Mucosa of descending colon (tissue), 3 donors: ENCODE results near the gene NETO1. TPM values are rescaled to one million over a fixed set of nuclear protein-coding genes. Genes with fewer than 3 reads are reported as not detected.

Experiments used
- ATAC-seq: fragments of 200-7000 bp; cut with Tn5 transposase; one replicate; pipeline ENCODE4 v1.9.1; 2020; ENCODE audit warnings: mild to moderate bottlenecking, moderate library complexity
- DNase-seq, 3 donors: peaks; one replicate each; pipeline ENCODE4 v3.0.0-alpha.2; 2020
- H3K36me3 ChIP-seq: fragments of 200-600 bp; one replicate; pipeline ENCODE4 v1.8.0; 2021; ENCODE audit warnings: low read depth, mild to moderate bottlenecking
- H3K4me1 ChIP-seq: fragments of 200-600 bp; one replicate; pipeline ENCODE4 v1.8.0; 2021; ENCODE audit warnings: low read depth, mild to moderate bottlenecking
- H3K4me3 ChIP-seq: fragments of 200-600 bp; one replicate; pipeline ENCODE4 v1.8.0; 2021; ENCODE audit warnings: mild to moderate bottlenecking
- H3K9me3 ChIP-seq: fragments of 200-600 bp; one replicate; pipeline ENCODE4 v1.8.0; 2021; ENCODE audit warnings: mild to moderate bottlenecking
- intact Hi-C, 2 donors: fragments of 100-400 bp; cut with DNase I in 1 of 2; cut with micrococcal nuclease in 1 of 2; formaldehyde crosslinking; loops; one replicate each; pipeline versions ENCODE4 v1.11.0 to v1.11.1; 2022; cut with DNase I, micrococcal nuclease
- total RNA-seq, 3 donors: library from RNA; stranded (reverse); fragmentation: NEBNext Ultra II Directional in 2 of 3; extraction: Animal tissue kit (Norgen Biotek cat#: 25700) in 2 of 3; gene quantifications; one replicate each; pipeline versions ENCODE4 v1.2.1 to v1.2.4, GENCODE V29; 2021 to 2023
- TF ChIP-seq, protein P1 (sequence below): fragments of 200-600 bp; IDR thresholded peaks from one replicate; pipeline ENCODE4 v1.8.0; 2022; ENCODE audit warnings: antibody characterized with exemption, mild to moderate bottlenecking
- donor health status: DM: no; HTN: no; CAD: no; lungs with moderate emphysema.
- donor health status: DM: no; HTN: no; CAD: no.
- donor health status: DM: no; HTN: yes; CAD: no.

Gene NETO1
- total RNA-seq, 3 donors from 2014 or later, result not detected

- Histone ChIP-seq H3K36me3 (no peaks in the 10 kb centered on the region), H3K9me3 (no peaks in the 10 kb centered on the region), H3K4me1 (no peaks in the 10 kb centered on the region), H3K4me3 (no peak overlapping the region)
- TF ChIP-seq, protein P1, sequence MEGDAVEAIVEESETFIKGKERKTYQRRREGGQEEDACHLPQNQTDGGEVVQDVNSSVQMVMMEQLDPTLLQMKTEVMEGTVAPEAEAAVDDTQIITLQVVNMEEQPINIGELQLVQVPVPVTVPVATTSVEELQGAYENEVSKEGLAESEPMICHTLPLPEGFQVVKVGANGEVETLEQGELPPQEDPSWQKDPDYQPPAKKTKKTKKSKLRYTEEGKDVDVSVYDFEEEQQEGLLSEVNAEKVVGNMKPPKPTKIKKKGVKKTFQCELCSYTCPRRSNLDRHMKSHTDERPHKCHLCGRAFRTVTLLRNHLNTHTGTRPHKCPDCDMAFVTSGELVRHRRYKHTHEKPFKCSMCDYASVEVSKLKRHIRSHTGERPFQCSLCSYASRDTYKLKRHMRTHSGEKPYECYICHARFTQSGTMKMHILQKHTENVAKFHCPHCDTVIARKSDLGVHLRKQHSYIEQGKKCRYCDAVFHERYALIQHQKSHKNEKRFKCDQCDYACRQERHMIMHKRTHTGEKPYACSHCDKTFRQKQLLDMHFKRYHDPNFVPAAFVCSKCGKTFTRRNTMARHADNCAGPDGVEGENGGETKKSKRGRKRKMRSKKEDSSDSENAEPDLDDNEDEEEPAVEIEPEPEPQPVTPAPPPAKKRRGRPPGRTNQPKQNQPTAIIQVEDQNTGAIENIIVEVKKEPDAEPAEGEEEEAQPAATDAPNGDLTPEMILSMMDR, result no peak
- intact Hi-C loops, result no loop called here
- DNase-seq (no peak), ATAC-seq (no peak)
Observed at GRCh38 chr18:72843743-72844142, 24.0 kb downstream of the NETO1 start.

GRCh38 chr18:72840109-72840508 is 27.7 kb downstream of the NETO1 start:
- ATAC-seq (no peak), DNase-seq (no peak)
- intact Hi-C loops, result no loop called here
- TF ChIP-seq, protein P1, result no peak
- no peak overlapping the region for H3K4me3 ChIP-seq
- no peaks in the 10 kb centered on the region for H3K9me3 ChIP-seq
- H3K4me1 ChIP-seq, result no peaks in the 10 kb centered on the region
- no peaks in the 10 kb centered on the region for H3K36me3 ChIP-seq

- no peak for DNase-seq
- Histone ChIP-seq H3K36me3 (no peaks in the 10 kb centered on the region), H3K9me3 (no peaks in the 10 kb centered on the region), H3K4me3 (no peak overlapping the region), H3K4me1 (no peaks in the 10 kb centered on the region)
- TF ChIP-seq, protein P1, result no peak
- intact Hi-C loops, result no loop called here
- ATAC-seq, result no peak
Observed at GRCh38 chr18:72834731-72835130, 33.1 kb downstream of the NETO1 start.

DNA sequence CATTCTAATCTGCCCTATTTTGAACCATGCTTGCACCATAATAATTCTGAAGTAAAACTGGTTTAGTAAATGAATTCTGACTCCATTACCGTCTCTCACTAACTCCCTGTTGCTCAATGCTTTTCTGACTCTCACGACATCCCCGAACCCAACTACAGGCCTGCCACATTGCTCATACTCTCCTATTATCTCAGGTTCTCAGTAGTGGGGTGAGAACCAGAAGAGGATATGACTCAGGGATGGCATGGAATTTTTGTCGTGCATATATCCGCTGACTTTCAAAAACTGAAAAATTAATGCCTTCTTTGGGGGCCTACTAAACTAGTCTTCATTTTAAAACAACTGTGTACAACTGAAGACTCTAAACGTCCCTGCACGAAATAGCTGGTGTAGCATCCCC is 34.3 kb downstream of the NETO1 start:
- H3K9me3 ChIP-seq, result no peaks in the 10 kb centered on the region
- no peaks in the 10 kb centered on the region for H3K4me1 ChIP-seq
- DNase-seq (no peak), ATAC-seq (no peak)
- TF ChIP-seq, protein P1, result no peak
- no peaks in the 10 kb centered on the region for H3K36me3 ChIP-seq
- intact Hi-C loops, result no loop called here
- no peak overlapping the region for H3K4me3 ChIP-seq

DNA sequence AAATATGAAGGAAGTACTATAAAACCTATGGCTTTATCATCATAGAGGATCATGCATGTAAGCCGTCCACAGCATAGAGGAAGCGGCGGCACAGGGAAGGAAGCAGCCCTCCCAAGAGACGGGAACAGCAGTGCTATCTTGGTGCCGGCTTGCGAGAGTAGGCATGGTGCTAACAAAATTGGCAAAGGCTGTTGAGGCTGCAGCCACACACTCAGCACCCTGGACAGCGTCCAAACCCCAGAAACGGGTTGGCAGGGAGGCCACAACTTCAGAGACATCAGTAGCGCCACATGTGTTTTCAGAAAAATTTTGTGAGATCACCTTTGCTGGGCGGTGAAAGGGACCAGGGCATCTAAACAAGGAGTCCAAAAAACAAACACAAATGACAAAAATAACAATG is 37.7 kb downstream of the NETO1 start:
- intact Hi-C loops, result no loop called here
- Histone ChIP-seq H3K9me3 (no peaks in the 10 kb centered on the region), H3K4me3 (no peak overlapping the region), H3K36me3 (no peaks in the 10 kb centered on the region), H3K4me1 (no peaks in the 10 kb centered on the region)
- ATAC-seq (no peak), DNase-seq (no peak)
- TF ChIP-seq, protein P1, result no peak

DNA sequence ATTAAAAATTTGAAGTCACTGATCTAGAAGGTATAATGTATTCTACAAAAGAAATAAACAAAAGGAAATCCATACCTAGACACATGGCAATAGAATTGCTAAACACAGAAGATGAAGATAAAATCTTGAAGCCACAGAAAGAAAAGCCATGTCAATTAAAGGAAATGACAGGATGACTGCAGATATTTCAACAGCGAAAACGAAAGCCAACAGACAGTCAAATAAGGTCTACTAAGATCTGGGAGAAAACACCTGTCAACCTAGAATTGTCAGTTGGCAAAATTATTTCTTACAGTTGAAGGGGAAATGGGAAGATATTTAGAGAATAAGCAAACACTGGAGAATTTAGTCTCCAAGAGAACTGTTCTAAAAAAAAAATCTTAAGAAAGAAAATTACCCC is 39.2 kb downstream of the NETO1 start:
- intact Hi-C loops, result no loop called here
- TF ChIP-seq, protein P1, result no peak
- DNase-seq, result no peak

More for the DNA sequence above, 39.2 kb downstream of the NETO1 start:
- no peaks in the 10 kb centered on the region for H3K36me3 ChIP-seq
- H3K4me3 ChIP-seq, result no peak overlapping the region
- no peaks in the 10 kb centered on the region for H3K9me3 ChIP-seq
- ATAC-seq, result no peak
- H3K4me1 ChIP-seq, result no peaks in the 10 kb centered on the region
